ENCODE results near the gene KPNA6. TPM values are rescaled to one million over a fixed set of nuclear protein-coding genes. Genes with fewer than 3 reads are reported as not detected.
"Not testable (repeated sequence)": the region's sequence is repeated elsewhere in the genome, so short reads cannot be mapped to it uniquely, and the experiment has no call there.

Gene KPNA6
- total RNA-seq, 1 experiment from 2014 or later = 84.4 TPM

DNA sequence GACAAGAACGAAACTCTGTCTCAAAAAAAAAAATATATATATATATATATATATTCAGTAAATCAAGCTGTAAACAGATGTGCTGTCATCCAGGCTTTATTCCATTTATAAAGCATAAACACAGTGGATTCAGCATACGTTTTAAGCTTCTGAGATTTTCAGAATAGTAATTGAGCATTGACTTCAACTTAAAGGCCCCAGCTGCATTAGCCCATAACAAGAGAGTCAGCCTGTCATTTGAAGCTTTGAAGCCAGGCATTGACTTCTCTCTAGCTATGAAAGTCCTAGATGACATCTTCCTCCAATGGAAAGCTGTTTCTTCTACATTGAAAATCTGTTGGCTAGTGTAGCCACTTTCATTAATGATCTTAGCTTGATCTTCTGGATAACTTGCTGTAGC, 6.6 kb downstream of the KPNA6 start:
- BruUV-seq (replicated peaks) = no TSS peak
- Mint-ChIP-seq H3K27ac (ENCODE audit: unreplicated experiment) (no peak overlapping the region), H3K27me3 (ENCODE audit: unreplicated experiment) (no peaks in the 10 kb centered on the region), H3K36me3 (ENCODE audit: insufficient read depth, unreplicated experiment) (peaks cover 19% of the 10 kb centered on the region), H3K4me1 (ENCODE audit: low read depth, unreplicated experiment) (peaks cover 18% of the 10 kb centered on the region), H3K4me3 (ENCODE audit: low read depth, unreplicated experiment) (no peak overlapping the region), H3K9me3 (ENCODE audit: low read depth, unreplicated experiment) (no peaks in the 10 kb centered on the region)
- no peak for DNase-seq
- CTCF ChIA-PET = interaction anchor here (1.1 kb wide), 1 partner anchor 21 kb away, joined by 3 read pairs; no protein-coding TSS in a partner anchor
- TF ChIP-seq, protein P1, sequence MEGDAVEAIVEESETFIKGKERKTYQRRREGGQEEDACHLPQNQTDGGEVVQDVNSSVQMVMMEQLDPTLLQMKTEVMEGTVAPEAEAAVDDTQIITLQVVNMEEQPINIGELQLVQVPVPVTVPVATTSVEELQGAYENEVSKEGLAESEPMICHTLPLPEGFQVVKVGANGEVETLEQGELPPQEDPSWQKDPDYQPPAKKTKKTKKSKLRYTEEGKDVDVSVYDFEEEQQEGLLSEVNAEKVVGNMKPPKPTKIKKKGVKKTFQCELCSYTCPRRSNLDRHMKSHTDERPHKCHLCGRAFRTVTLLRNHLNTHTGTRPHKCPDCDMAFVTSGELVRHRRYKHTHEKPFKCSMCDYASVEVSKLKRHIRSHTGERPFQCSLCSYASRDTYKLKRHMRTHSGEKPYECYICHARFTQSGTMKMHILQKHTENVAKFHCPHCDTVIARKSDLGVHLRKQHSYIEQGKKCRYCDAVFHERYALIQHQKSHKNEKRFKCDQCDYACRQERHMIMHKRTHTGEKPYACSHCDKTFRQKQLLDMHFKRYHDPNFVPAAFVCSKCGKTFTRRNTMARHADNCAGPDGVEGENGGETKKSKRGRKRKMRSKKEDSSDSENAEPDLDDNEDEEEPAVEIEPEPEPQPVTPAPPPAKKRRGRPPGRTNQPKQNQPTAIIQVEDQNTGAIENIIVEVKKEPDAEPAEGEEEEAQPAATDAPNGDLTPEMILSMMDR (IDR thresholded peaks at IDR 0.05; ENCODE audit: unreplicated experiment) = no peak
- intact Hi-C loops (cut with micrococcal nuclease; ENCODE audit: unreplicated experiment) = no loop called here

DNA sequence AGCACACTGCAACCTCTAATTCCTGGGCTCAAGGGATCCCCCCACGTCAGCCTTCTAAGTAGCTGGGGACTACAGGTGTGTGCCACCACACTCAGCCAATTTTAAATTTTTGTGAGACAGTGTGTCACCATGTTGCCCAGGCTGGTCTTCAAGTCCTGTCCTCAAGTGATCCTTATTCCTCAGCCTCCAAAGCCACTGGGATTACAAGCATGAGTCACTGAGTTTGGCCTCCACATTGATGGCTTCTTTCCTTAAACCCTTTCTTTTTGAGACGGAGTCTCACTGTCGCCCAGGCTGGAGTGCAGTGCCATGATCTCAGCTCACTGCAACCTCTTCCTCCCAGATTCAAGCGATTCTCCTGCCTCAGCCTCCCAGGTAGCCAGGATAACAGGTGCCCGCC, 7.6 kb downstream of the KPNA6 start:
- H3K27me3 Mint-ChIP-seq (ENCODE audit: unreplicated experiment) = no peaks in the 10 kb centered on the region
- TF ChIP-seq, protein P1 (IDR thresholded peaks at IDR 0.05; ENCODE audit: unreplicated experiment) = no peak
- DNase-seq = no peak
- CTCF ChIA-PET = no interaction called here
- H3K4me1 Mint-ChIP-seq (ENCODE audit: low read depth, unreplicated experiment) = peaks cover 18% of the 10 kb centered on the region
- no peak overlapping the region for H3K4me3 Mint-ChIP-seq (ENCODE audit: low read depth, unreplicated experiment)
- intact Hi-C loops (cut with micrococcal nuclease; ENCODE audit: unreplicated experiment) = no loop called here
- H3K9me3 Mint-ChIP-seq (ENCODE audit: low read depth, unreplicated experiment) = no peaks in the 10 kb centered on the region
- H3K27ac Mint-ChIP-seq (ENCODE audit: unreplicated experiment) = no peak overlapping the region
- no TSS peak for BruUV-seq (replicated peaks)
- peaks cover 16% of the 10 kb centered on the region for H3K36me3 Mint-ChIP-seq (ENCODE audit: insufficient read depth, unreplicated experiment)

DNA sequence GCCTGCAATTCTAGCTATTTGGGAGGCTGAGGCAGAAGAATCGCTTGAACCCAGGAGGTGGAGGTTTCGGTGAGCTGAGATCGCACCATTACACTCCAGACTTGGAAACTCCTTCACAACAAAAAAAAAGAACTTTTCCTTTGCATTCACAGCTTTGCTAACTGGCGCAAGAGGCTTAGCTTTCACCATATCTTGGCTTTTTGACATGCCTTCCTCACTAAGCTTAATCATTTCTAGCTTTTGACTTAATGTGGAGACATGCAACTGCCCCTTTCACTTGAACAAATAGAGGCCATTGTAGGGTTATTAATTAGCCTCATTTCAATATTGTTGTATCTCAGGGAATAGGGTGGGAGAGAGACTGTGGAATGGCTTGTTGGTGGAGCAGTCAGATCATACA, 8.7 kb downstream of the KPNA6 start:
- Mint-ChIP-seq H3K4me1 (ENCODE audit: low read depth, unreplicated experiment) (peaks cover 21% of the 10 kb centered on the region), H3K4me3 (ENCODE audit: low read depth, unreplicated experiment) (no peak overlapping the region), H3K36me3 (ENCODE audit: insufficient read depth, unreplicated experiment) (peaks cover 16% of the 10 kb centered on the region), H3K27me3 (ENCODE audit: unreplicated experiment) (no peaks in the 10 kb centered on the region), H3K9me3 (ENCODE audit: low read depth, unreplicated experiment) (no peaks in the 10 kb centered on the region), H3K27ac (ENCODE audit: unreplicated experiment) (no peak overlapping the region)
- CTCF ChIA-PET = interaction anchor here (0.7 kb wide), 1 partner anchor 24 kb away, joined by 3 read pairs; no protein-coding TSS in a partner anchor
- TF ChIP-seq, protein P1 (IDR thresholded peaks at IDR 0.05; ENCODE audit: unreplicated experiment) = no peak
- no peak for DNase-seq
- BruUV-seq (replicated peaks) = no TSS peak
- intact Hi-C loops (cut with micrococcal nuclease; ENCODE audit: unreplicated experiment) = no loop called here

DNA sequence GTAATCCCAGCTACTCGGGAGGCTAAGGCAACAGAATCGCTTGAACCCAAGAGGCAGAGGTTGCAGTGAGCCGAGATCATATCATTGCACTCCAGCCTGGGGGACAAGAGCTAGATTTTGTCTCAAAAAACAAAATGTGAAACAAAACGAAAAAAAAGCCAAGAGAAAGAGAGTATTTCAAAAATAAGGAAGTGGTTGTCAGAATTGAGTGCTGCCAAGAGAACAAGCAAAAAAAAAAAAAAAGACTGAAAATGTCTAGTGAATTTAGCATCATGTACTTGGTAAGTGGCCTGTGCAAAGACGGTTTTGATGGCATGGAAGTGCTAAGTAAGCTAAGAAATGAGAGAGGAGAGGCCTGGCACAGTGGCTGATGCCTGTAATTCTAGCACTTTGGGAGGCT, 14.3 kb downstream of the KPNA6 start:
- Mint-ChIP-seq H3K4me1 (ENCODE audit: low read depth, unreplicated experiment) (peaks cover 24% of the 10 kb centered on the region), H3K27ac (ENCODE audit: unreplicated experiment) (no peak overlapping the region), H3K36me3 (ENCODE audit: insufficient read depth, unreplicated experiment) (peaks cover 17% of the 10 kb centered on the region), H3K27me3 (ENCODE audit: unreplicated experiment) (no peaks in the 10 kb centered on the region), H3K4me3 (ENCODE audit: low read depth, unreplicated experiment) (no peak overlapping the region), H3K9me3 (ENCODE audit: low read depth, unreplicated experiment) (no peaks in the 10 kb centered on the region)
- CTCF ChIA-PET = interaction anchor here (1.2 kb wide), 1 partner anchor 37 kb away, joined by 8 read pairs; no protein-coding TSS in a partner anchor
- TF ChIP-seq, protein P1 (IDR thresholded peaks at IDR 0.05; ENCODE audit: unreplicated experiment) = no peak
- DNase-seq = no peak
- intact Hi-C loops (cut with micrococcal nuclease; ENCODE audit: unreplicated experiment) = no loop called here
- no TSS peak for BruUV-seq (replicated peaks)

DNA sequence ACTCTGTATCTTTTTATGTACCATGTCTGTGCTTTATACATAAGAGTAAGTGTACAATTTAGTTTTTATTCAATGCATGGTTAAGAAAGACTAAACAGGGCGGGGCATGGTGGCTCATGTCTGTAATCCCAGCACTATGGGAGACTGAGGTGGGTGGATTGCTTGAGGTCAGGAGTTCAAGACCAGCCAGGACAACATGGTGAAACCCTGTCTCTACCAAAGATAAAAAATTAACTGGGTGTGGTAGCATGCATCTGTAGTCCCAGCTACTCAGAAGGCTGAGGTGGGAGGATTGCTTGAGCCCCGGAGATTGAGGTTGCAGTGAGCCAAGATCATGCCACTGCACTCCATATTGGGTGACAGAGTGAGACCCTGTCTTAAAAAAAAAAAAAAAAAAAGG, 15.5 kb downstream of the KPNA6 start:
- intact Hi-C loops (cut with micrococcal nuclease; ENCODE audit: unreplicated experiment); H3K27me3 Mint-ChIP-seq (ENCODE audit: unreplicated experiment); DNase-seq; H3K9me3 Mint-ChIP-seq (ENCODE audit: low read depth, unreplicated experiment); H3K4me3 Mint-ChIP-seq (ENCODE audit: low read depth, unreplicated experiment); BruUV-seq (replicated peaks); H3K27ac Mint-ChIP-seq (ENCODE audit: unreplicated experiment): not testable (repeated sequence)
- Mint-ChIP-seq H3K4me1 (ENCODE audit: low read depth, unreplicated experiment) (peaks cover 24% of the 10 kb centered on the region), H3K36me3 (ENCODE audit: insufficient read depth, unreplicated experiment) (peaks cover 13% of the 10 kb centered on the region)
- CTCF ChIA-PET = interaction anchor here (0.7 kb wide), 1 partner anchor 51 kb away, joined by 3 read pairs; no protein-coding TSS in a partner anchor
